Keratinocyte (primary cell): ENCODE results near the gene ZNF577. TPM values are rescaled to one million over a fixed set of nuclear protein-coding genes. Genes with fewer than 3 reads are reported as not detected.

Experiments used
- DNase-seq: peaks from one replicate; pipeline ENCODE4 v3.0.0-alpha.2; 2011; ENCODE audit warnings: low read depth, missing footprints, low spot score
- FAIRE-seq: peaks from 2 replicates; lab custom pipeline; 2011; peaks lifted over from hg19 to GRCh38; lab: Jason Lieb, UNC
- H2AFZ ChIP-seq: 2 replicates; pipeline ENCODE4 v1.6.0; 2012; ENCODE audit warnings: low read length, control low read depth, inconsistent platforms; ENCODE audit not compliant: control insufficient read depth
- H3K27ac ChIP-seq: 2 replicates; pipeline ENCODE4 v1.5.1; 2011; ENCODE audit warnings: low read length; ENCODE audit not compliant: control insufficient read depth, insufficient read depth
- H3K27me3 ChIP-seq: 3 replicates; pipeline ENCODE4 v1.6.0; 2011; ENCODE audit warnings: low read length; ENCODE audit not compliant: control insufficient read depth, insufficient read depth; ENCODE audit errors: extremely low read depth
- H3K36me3 ChIP-seq, 2 experiments: 2 replicates in 1 of 2; 3 replicates in 1 of 2; pipeline ENCODE4 v1.5.1; 2011; ENCODE audit warnings: low read length in 2 of 2, mild to moderate bottlenecking in 1 of 2; ENCODE audit not compliant: control insufficient read depth in 2 of 2, insufficient read depth in 2 of 2; ENCODE audit errors: extremely low read depth in 1 of 2
- H3K4me1 ChIP-seq: 3 replicates; pipeline ENCODE4 v1.5.1; 2011; ENCODE audit warnings: low read length; ENCODE audit not compliant: control insufficient read depth, insufficient read depth; ENCODE audit errors: extremely low read depth
- H3K4me2 ChIP-seq: 3 replicates; pipeline ENCODE4 v1.6.0; 2011; ENCODE audit warnings: low read depth, low read length; ENCODE audit not compliant: control insufficient read depth, insufficient read depth; ENCODE audit errors: extremely low read depth
- H3K4me3 ChIP-seq, 3 experiments: fragments of 200-600 bp in 1 of 3; sonication (generic) in 1 of 3; 2 replicates in 2 of 3; 3 replicates in 1 of 3; pipeline ENCODE4 v1.5.1; 2011 to 2016; ENCODE audit warnings: low read length in 3 of 3, mild to moderate bottlenecking in 3 of 3, control low read depth in 2 of 3, inconsistent platforms in 1 of 3, low read depth in 1 of 3, mixed read lengths in 1 of 3, mixed run types in 1 of 3, moderate library complexity in 1 of 3; ENCODE audit not compliant: control insufficient read depth in 2 of 3, insufficient read depth in 2 of 3; ENCODE audit errors: extremely low read depth in 1 of 3
- H3K79me2 ChIP-seq: 2 replicates; pipeline ENCODE4 v1.6.0; 2012; ENCODE audit warnings: low read length; ENCODE audit not compliant: control insufficient read depth, insufficient read depth
- H3K9ac ChIP-seq: 3 replicates; pipeline ENCODE4 v1.6.0; 2011; ENCODE audit warnings: low read length; ENCODE audit not compliant: control insufficient read depth, insufficient read depth; ENCODE audit errors: extremely low read depth
- H3K9me1 ChIP-seq: 3 replicates; pipeline ENCODE4 v1.6.0; 2011; ENCODE audit warnings: low read length; ENCODE audit not compliant: control insufficient read depth, insufficient read depth; ENCODE audit errors: extremely low read depth
- H3K9me3 ChIP-seq: 2 replicates; pipeline ENCODE4 v1.5.1; 2012; ENCODE audit warnings: low read depth, low read length; ENCODE audit not compliant: control insufficient read depth
- H4K20me1 ChIP-seq: 3 replicates; pipeline ENCODE4 v1.6.0; 2011; ENCODE audit warnings: low read length; ENCODE audit not compliant: control insufficient read depth, insufficient read depth; ENCODE audit errors: extremely low read depth
- CTCF ChIP-seq, 3 experiments: IDR thresholded peaks in 1 of 3; conservative IDR thresholded peaks in 1 of 3; optimal IDR thresholded peaks in 1 of 3; 2 replicates in 2 of 3; 3 replicates in 1 of 3; pipeline versions ENCODE3 to v1.5.1; 2011; ENCODE audit warnings: low read length in 3 of 3, mild to moderate bottlenecking in 3 of 3, moderate library complexity in 2 of 3, control low read depth in 1 of 3, inconsistent platforms in 1 of 3; ENCODE audit not compliant: insufficient read depth in 2 of 3; ENCODE audit errors: extremely low read depth in 1 of 3
- EZH2 ChIP-seq: IDR thresholded peaks from one replicate; pipeline ENCODE4 v1.6.1; 2012; ENCODE audit warnings: inconsistent platforms, mild to moderate bottlenecking, low read length, moderate library complexity
- dilution Hi-C: fragments of 300-500 bp; cut with MboI; formaldehyde crosslinking; loops from one replicate; pipeline ENCODE4 v1.7.0; 2020; ENCODE audit warnings: low sequenced_read_pairs; ENCODE audit not compliant: extremely low pct_ligation_motif_present
- polyA plus RNA-seq, 5 experiments: library from polyadenylated mRNA; depleted of rRNA in 3 of 5; stranded (reverse) in 3 of 5; stranded (forward) in 1 of 5; unstranded in 1 of 5; fragments of >200 nt; gene quantifications; 1 replicate in 1 of 5; 2 replicates in 3 of 5; 3 replicates in 1 of 5; pipeline versions ENCODE4 v1.2.1 to v1.2.3, GENCODE V29; 2011 to 2012; ENCODE audit warnings: missing spikeins in 2 of 5, low read depth in 1 of 5, low replicate concordance in 1 of 5

The ZNF577 gene
- polyA plus RNA-seq, 1 donor (not counting 4 experiments of a cell fraction or from before 2014, with no cell fraction given): 10.4 TPM

- H3K79me2 ChIP-seq: no peaks in the 10 kb centered on the region
- FAIRE-seq: no peak
- no peak overlapping the region for H3K4me2 ChIP-seq
- TF ChIP-seq CTCF (optimal IDR thresholded peaks at IDR 0.05 in 1 of 3, IDR thresholded peaks at IDR 0.05 in 1 of 3, conservative IDR thresholded peaks at IDR 0.05 in 1 of 3; ENCODE audit: extremely low read depth in 1 of 3, insufficient read depth in 2 of 3, low read length in 3 of 3) (no peak), EZH2 (no peak)
- H3K36me3 ChIP-seq: peaks cover 0 to 9% of the 10 kb centered on the region in 2 experiments
- H3K27me3 ChIP-seq: no peaks in the 10 kb centered on the region
- dilution Hi-C loops: no loop called here
- no peaks in the 10 kb centered on the region for H4K20me1 ChIP-seq
- DNase-seq: no peak
- peaks cover 4% of the 10 kb centered on the region for H3K9me3 ChIP-seq
- no peaks in the 10 kb centered on the region for H3K9me1 ChIP-seq
- no peak overlapping the region for H3K4me3 ChIP-seq
- no peaks in the 10 kb centered on the region for H3K4me1 ChIP-seq
- H2AFZ ChIP-seq: no peak overlapping the region
- H3K9ac ChIP-seq: no peak overlapping the region
- no peak overlapping the region for H3K27ac ChIP-seq
Measured at GRCh38 chr19:51884713-51885112, 3.0 kb downstream of the ZNF577 start.

GRCh38 chr19:51882518-51882917 is 5.2 kb downstream of the ZNF577 start:
- H2AFZ ChIP-seq: no peak overlapping the region
- TF ChIP-seq CTCF (optimal IDR thresholded peaks at IDR 0.05 in 1 of 3, IDR thresholded peaks at IDR 0.05 in 1 of 3, conservative IDR thresholded peaks at IDR 0.05 in 1 of 3; ENCODE audit: extremely low read depth in 1 of 3, insufficient read depth in 2 of 3, low read length in 3 of 3) (no peak), EZH2 (no peak)

More at GRCh38 chr19:51882518-51882917, 5.2 kb downstream of the ZNF577 start:
- Histone ChIP-seq H3K79me2 (no peaks in the 10 kb centered on the region), H3K9ac (no peak overlapping the region), H3K9me3 (no peaks in the 10 kb centered on the region), H4K20me1 (no peaks in the 10 kb centered on the region), H3K36me3 (peaks cover 0 to 8% of the 10 kb centered on the region in 2 experiments), H3K4me2 (no peak overlapping the region), H3K4me1 (no peaks in the 10 kb centered on the region), H3K27me3 (no peaks in the 10 kb centered on the region), H3K9me1 (no peaks in the 10 kb centered on the region), H3K27ac (no peak overlapping the region), H3K4me3 (no peak overlapping the region)
- dilution Hi-C loops: no loop called here
- no peak for DNase-seq
- FAIRE-seq: no peak
